Neuronal stem cell (in vitro differentiated cells): ENCODE data around the gene KRTAP4-8.
"Not testable (repeated sequence)": the region's sequence is repeated elsewhere in the genome, so short reads cannot be mapped to it uniquely, and the experiment has no call there.

Experiments
- DNase-seq: peaks from one replicate; pipeline ENCODE4 v3.0.0-alpha.2; 2013; ENCODE audit warnings: low spot score
- H2AFZ ChIP-seq: one replicate; pipeline ENCODE4 v1.6.1; 2013; ENCODE audit warnings: mild to moderate bottlenecking, low read length, inconsistent platforms
- H2AK5ac ChIP-seq: 2 replicates; pipeline ENCODE4 v1.6.1; 2013; ENCODE audit warnings: low read depth, mild to moderate bottlenecking, inconsistent platforms, low read length, moderate library complexity, mixed read lengths
- H2BK120ac ChIP-seq: 2 replicates; pipeline ENCODE4 v1.6.1; 2013; ENCODE audit warnings: low read depth, mild to moderate bottlenecking, inconsistent platforms, low read length, moderate library complexity, mixed read lengths
- H2BK12ac ChIP-seq: one replicate; pipeline ENCODE4 v1.6.1; 2013; ENCODE audit warnings: low read length, inconsistent platforms
- H2BK15ac ChIP-seq: 2 replicates; pipeline ENCODE4 v1.6.1; 2013; ENCODE audit warnings: mild to moderate bottlenecking, low read length, inconsistent platforms, mixed read lengths
- H2BK5ac ChIP-seq: one replicate; pipeline ENCODE4 v1.6.1; 2013; ENCODE audit warnings: inconsistent platforms, mild to moderate bottlenecking, low read length, moderate library complexity
- H3K14ac ChIP-seq: one replicate; pipeline ENCODE4 v1.6.1; 2013; ENCODE audit warnings: low read length, inconsistent platforms
- H3K18ac ChIP-seq: 2 replicates; pipeline ENCODE4 v1.6.1; 2013; ENCODE audit warnings: low read length, inconsistent platforms
- H3K23ac ChIP-seq: 2 replicates; pipeline ENCODE4 v1.6.1; 2013; ENCODE audit warnings: low read depth, mild to moderate bottlenecking, mixed read lengths, low read length, inconsistent platforms; ENCODE audit not compliant: poor library complexity
- H3K27ac ChIP-seq: replicated peaks from 3 replicates; pipeline ENCODE4 v1.5.1; 2013; ENCODE audit warnings: low read length, inconsistent platforms
- H3K27me3 ChIP-seq, 3 experiments: 2 replicates each; pipeline ENCODE4 v1.6.1; 2013; ENCODE audit warnings: low read length in 3 of 3, mild to moderate bottlenecking in 2 of 3, inconsistent platforms in 1 of 3, low read depth in 1 of 3, mixed read lengths in 1 of 3, moderate library complexity in 1 of 3; ENCODE audit not compliant: control insufficient read depth in 3 of 3, insufficient read depth in 3 of 3
- H3K36me3 ChIP-seq, 2 donors: replicated peaks in 1 of 2; 2 replicates each; pipeline ENCODE4 v1.6.1; 2013; ENCODE audit warnings: low read length in 2 of 2; ENCODE audit not compliant: control insufficient read depth in 2 of 2, insufficient read depth in 2 of 2
- H3K4ac ChIP-seq: 2 replicates; pipeline ENCODE4 v1.6.1; 2013; ENCODE audit warnings: inconsistent platforms, mild to moderate bottlenecking, low read length, moderate library complexity
- H3K4me1 ChIP-seq, 2 donors: 1 replicate in 1 of 2; 2 replicates in 1 of 2; pipeline ENCODE4 v1.6.1; 2013; ENCODE audit warnings: low read length in 2 of 2, low read depth in 1 of 2; ENCODE audit not compliant: control insufficient read depth in 2 of 2, insufficient read depth in 1 of 2
- H3K4me2 ChIP-seq: one replicate; pipeline ENCODE4 v1.6.1; 2013; ENCODE audit warnings: mild to moderate bottlenecking, low read length, inconsistent platforms; ENCODE audit not compliant: insufficient read depth, poor library complexity, severe bottlenecking
- H3K4me3 ChIP-seq, 2 donors: 2 replicates each; pipeline ENCODE4 v1.5.1; 2013; ENCODE audit warnings: low read length in 2 of 2, mild to moderate bottlenecking in 2 of 2, inconsistent platforms in 1 of 2, moderate library complexity in 1 of 2
- H3K79me1 ChIP-seq: one replicate; pipeline ENCODE4 v1.6.1; 2013; ENCODE audit warnings: low read depth, mild to moderate bottlenecking, inconsistent platforms, low read length, moderate library complexity
- H3K9ac ChIP-seq: one replicate; pipeline ENCODE4 v1.6.1; 2013; ENCODE audit warnings: mild to moderate bottlenecking, low read depth, low read length, inconsistent platforms; ENCODE audit not compliant: poor library complexity
- H3K9me3 ChIP-seq, 2 donors: replicated peaks in 1 of 2; 2 replicates each; pipeline versions ENCODE3 to v1.6.1; 2013; ENCODE audit warnings: low read length in 2 of 2, mild to moderate bottlenecking in 2 of 2, inconsistent platforms in 1 of 2, low read depth in 1 of 2, mixed read lengths in 1 of 2, moderate library complexity in 1 of 2; ENCODE audit not compliant: control insufficient read depth in 2 of 2, insufficient read depth in 1 of 2
- H4K8ac ChIP-seq: one replicate; pipeline ENCODE4 v1.6.1; 2013; ENCODE audit warnings: low read depth, mild to moderate bottlenecking, inconsistent platforms, low read length, moderate library complexity
- H4K91ac ChIP-seq: one replicate; pipeline ENCODE4 v1.6.1; 2013; ENCODE audit warnings: low read length, low read depth, mild to moderate bottlenecking, inconsistent platforms; ENCODE audit not compliant: poor library complexity
- WGBS, 2 donors: extraction: QIAGEN DNeasy Blood & Tissue Kit; methylation state at CpG; one replicate each; pipeline ENCODE4 v1.1.7; 2013; ENCODE audit warnings: missing lambda C conversion rate in 2 of 2, mixed read lengths in 1 of 2; ENCODE audit not compliant: insufficient read length in 2 of 2, insufficient replicate concordance in 1 of 2; ENCODE audit errors: extremely low coverage in 2 of 2; 5-methylcytosine and 5-hydroxymethylcytosine counted together

KRTAP4-8 gene

GRCh38 chr17:41063449-41063848 is 34.5 kb downstream of the KRTAP4-8 start:
- Histone ChIP-seq H3K23ac (no peak overlapping the region), H2AK5ac (no peak overlapping the region), H3K4ac (no peak overlapping the region), H3K4me3 (no peak overlapping the region), H2BK5ac (no peak overlapping the region), H2BK15ac (no peak overlapping the region), H2BK12ac (no peak overlapping the region), H3K18ac (no peak overlapping the region), H3K9me3 (no peaks in the 10 kb centered on the region), H4K8ac (no peak overlapping the region), H3K4me2 (no peak overlapping the region), H3K36me3 (no peaks in the 10 kb centered on the region), H3K27me3 (no peaks in the 10 kb centered on the region), H3K79me1 (no peaks in the 10 kb centered on the region), H4K91ac (no peak overlapping the region), H3K4me1 (peaks cover 0 to 2% of the 10 kb centered on the region in 2 donors), H2AFZ (no peak overlapping the region), H3K14ac (no peak overlapping the region), H2BK120ac (no peak overlapping the region), H3K27ac (no peak overlapping the region), H3K9ac (no peak overlapping the region)
- no CpG with 5 or more reads among the region's 4 CpGs for whole genome bisulfite sequencing, 2 donors
- no peak for DNase-seq

GRCh38 chr17:41061964-41062363 is 36.0 kb downstream of the KRTAP4-8 start:
- Histone ChIP-seq H3K14ac (no peak overlapping the region), H2BK120ac (no peak overlapping the region), H2AFZ (no peak overlapping the region), H2BK12ac (no peak overlapping the region), H3K4me1 (peaks cover 0 to 2% of the 10 kb centered on the region in 2 donors), H3K23ac (no peak overlapping the region), H4K8ac (no peak overlapping the region), H2BK5ac (no peak overlapping the region), H3K4me2 (no peak overlapping the region), H2AK5ac (no peak overlapping the region), H3K9ac (no peak overlapping the region), H3K18ac (no peak overlapping the region), H3K9me3 (no peaks in the 10 kb centered on the region), H3K4me3 (no peak overlapping the region), H3K36me3 (no peaks in the 10 kb centered on the region), H3K27me3 (no peaks in the 10 kb centered on the region), H3K27ac (no peak overlapping the region), H4K91ac (no peak overlapping the region), H3K4ac (no peak overlapping the region), H3K79me1 (no peaks in the 10 kb centered on the region), H2BK15ac (no peak overlapping the region)
- no CpG with 5 or more reads among the region's 1 CpG for WGBS, 2 donors
- no peak for DNase-seq

- H4K91ac ChIP-seq = no peak within 1 kb of the TSS
- no peak within 1 kb of the TSS for H2AFZ ChIP-seq
- no peak within 1 kb of the TSS for H3K23ac ChIP-seq
- no peak within 1 kb of the TSS for H2BK5ac ChIP-seq
- no peak within 1 kb of the TSS for H2BK12ac ChIP-seq
- no peak for DNase-seq
- H3K27ac ChIP-seq = no peak within 1 kb of the TSS
- no peak within 1 kb of the TSS for H3K14ac ChIP-seq
- no peak within 1 kb of the TSS for H3K4me3 ChIP-seq
- no peak within 1 kb of the TSS for H3K4me2 ChIP-seq
- H3K36me3 ChIP-seq = no peaks in the 10 kb centered on the region
- H2BK15ac ChIP-seq = no peak within 1 kb of the TSS
- no peak within 1 kb of the TSS for H3K4ac ChIP-seq
- no peak within 1 kb of the TSS for H2AK5ac ChIP-seq
- no peaks in the 10 kb centered on the region for H3K79me1 ChIP-seq
- WGBS, 2 donors = no CpG with 5 or more reads among the region's 6 CpGs
- no peak within 1 kb of the TSS for H3K18ac ChIP-seq
- no peak within 1 kb of the TSS for H4K8ac ChIP-seq
- peaks cover 0 to 2% of the 10 kb centered on the region in 2 donors for H3K9me3 ChIP-seq
- H3K9ac ChIP-seq = no peak within 1 kb of the TSS
- H3K4me1 ChIP-seq = peaks cover 0 to 2% of the 10 kb centered on the region in 2 donors
- H3K27me3 ChIP-seq = no peaks in the 10 kb centered on the region
- H2BK120ac ChIP-seq = no peak within 1 kb of the TSS
Measured at GRCh38 chr17:41060052-41060604, 37.8 kb downstream of the KRTAP4-8 start, which contains the start of gene KRTAP2-3. KRTAP2-3 (minus strand) TSS chr17:41060114; CDS start chr17:41060050, 64 bp downstream.

GRCh38 chr17:41059276-41060051 is 38.5 kb downstream of the KRTAP4-8 start:
- not testable (repeated sequence) for H3K14ac ChIP-seq, DNase-seq, H2BK15ac ChIP-seq, H2BK120ac ChIP-seq, H3K4me2 ChIP-seq, H3K79me1 ChIP-seq, H3K27ac ChIP-seq, H3K9me3 ChIP-seq, H4K91ac ChIP-seq, H2AFZ ChIP-seq, H3K9ac ChIP-seq, H3K4ac ChIP-seq, H2BK5ac ChIP-seq, H4K8ac ChIP-seq, H3K4me1 ChIP-seq, H3K23ac ChIP-seq, H2AK5ac ChIP-seq, H3K27me3 ChIP-seq, H3K18ac ChIP-seq, H3K4me3 ChIP-seq, H2BK12ac ChIP-seq, H3K36me3 ChIP-seq
- WGBS, 2 donors = no CpG with 5 or more reads among the region's 31 CpGs
